HG03135 (cell line): ENCODE measurements around the gene DHCR7.

Experiments used
- ATAC-seq: cut with Tn5 transposase; IDR thresholded peaks from one replicate; pipeline ENCODE4 v1.9.1; 2021; ENCODE audit warnings: mild to moderate bottlenecking, moderate library complexity; ENCODE audit not compliant: unreplicated experiment

The DHCR7 gene

DNA sequence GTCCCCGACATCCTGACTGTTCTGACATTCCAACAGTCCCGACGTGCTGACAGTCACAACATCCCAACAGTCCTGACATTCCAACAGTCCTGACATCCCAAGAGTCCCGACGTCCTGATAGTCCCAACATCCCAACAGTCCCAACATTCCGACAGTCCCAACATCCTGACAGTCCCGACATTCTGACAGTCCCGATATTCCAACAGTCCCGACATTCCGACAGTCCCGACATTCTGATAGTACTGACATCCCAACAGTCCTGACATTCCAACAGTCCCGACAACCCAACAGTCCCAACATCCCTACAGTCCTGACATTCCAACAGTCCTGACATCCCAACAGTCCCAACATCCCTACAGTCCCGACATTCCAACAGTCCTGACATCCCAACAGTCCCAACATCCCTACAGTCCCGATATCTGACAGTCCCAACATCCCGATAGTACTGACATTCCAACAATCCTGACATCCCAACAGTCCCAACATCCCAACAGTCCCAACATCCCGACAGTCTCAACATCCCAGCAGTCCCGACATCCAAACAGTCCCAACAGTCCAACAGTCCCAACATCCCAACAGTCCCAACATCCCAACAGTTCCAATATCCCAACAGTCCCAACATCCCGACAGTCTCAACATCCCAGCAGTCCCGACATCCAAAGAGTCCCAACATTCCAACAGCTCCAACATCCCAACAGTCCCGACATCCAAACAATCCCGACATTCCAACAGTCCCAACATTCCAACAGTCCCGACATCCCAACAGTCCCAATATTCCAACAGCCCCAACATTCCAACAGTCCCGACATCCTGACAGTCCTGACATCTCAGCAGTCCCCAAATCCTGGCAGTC is 60.2 kb downstream of the DHCR7 start:
- ATAC-seq = no peak

DNA sequence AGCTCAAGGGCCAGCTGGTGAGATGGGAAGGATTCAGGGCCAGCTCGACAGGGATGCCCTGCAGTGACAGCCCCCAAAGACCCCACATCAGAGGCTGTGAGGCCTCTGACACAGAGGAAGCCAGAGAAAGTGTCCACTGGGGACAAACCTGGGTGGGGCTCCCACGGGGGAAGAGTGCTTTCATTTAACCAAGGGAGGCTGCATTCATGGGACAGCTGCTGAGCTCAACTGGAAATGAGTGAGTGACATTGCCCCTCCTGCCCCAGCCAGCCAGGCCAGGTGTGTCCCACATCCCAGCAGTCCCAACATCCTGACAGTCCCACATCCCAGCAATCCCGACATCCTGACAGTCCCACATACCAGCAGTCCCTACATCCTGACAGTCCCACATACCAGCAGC is 61.0 kb downstream of the DHCR7 start:
- no peak for ATAC-seq

DNA sequence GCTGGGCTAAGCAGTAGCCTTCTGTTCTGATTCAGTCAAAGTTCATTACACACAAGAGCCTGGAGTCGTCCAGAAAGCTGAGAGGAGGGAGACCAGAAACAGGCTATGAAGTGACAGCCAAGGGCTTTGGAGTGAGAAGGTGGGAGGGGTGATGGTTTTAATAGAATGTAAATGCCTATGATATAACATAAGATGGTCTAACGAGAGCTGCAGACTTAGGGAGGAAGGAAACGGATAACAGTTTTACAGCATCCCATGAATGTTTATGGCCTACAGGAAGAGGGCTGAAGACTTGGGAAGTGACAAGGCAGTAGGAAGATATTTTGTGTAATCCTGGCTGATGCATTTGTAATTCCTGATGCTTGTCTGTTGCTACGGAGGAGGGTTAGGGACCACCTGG is 62.0 kb downstream of the DHCR7 start:
- ATAC-seq = no peak

DNA sequence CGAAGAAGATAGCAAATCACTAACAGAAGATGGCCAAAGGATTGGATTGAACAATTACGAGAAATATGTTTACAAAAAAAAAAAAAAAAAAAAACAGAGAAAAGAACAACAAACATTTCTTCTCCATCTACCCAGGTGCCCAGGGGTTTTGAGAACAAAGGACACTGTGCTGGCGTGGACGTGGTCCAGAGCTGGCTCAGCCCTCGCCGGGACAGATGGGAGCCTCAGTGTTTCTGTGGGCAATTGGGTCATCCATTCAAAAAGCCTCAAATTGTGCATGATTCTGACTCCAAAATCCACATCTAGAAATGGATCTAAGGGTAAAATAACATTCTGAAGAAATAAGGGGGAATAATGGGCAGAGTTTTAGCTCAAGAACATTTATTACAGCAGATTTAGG is 63.1 kb downstream of the DHCR7 start:
- ATAC-seq = no peak

DNA sequence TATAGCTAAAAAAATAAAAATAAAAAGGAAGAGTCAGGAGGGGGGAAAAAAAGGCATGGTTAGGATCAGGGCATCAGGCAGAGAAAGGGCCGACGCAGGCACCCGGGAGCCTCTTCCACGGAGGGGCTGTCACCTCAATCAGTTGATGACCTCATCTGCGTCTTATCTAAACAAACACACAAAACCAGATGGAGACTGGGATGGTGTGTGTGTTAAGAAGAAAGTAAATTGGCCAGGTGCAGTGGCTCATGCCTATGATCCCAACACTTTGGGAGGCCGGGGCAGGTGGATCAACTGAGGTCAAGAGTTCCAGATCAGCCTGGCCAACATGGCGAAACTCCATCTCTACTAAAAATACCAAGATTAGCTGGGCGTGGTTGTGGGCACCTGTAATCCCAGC is 63.6 kb downstream of the DHCR7 start:
- ATAC-seq = no peak
